Keratinocyte (primary cell): Measurements from ENCODE around the gene TDP2. TPM values are rescaled to one million over a fixed set of nuclear protein-coding genes. Genes with fewer than 3 reads are reported as not detected.

Experiments used
- DNase-seq: peaks from one replicate; pipeline ENCODE4 v3.0.0-alpha.2; 2011; ENCODE audit warnings: low read depth, missing footprints, low spot score
- FAIRE-seq: peaks from 2 replicates; lab custom pipeline; 2011; peaks lifted over from hg19 to GRCh38; lab: Jason Lieb, UNC
- H2AFZ ChIP-seq: 2 replicates; pipeline ENCODE4 v1.6.0; 2012; ENCODE audit warnings: low read length, control low read depth, inconsistent platforms; ENCODE audit not compliant: control insufficient read depth
- H3K27ac ChIP-seq: 2 replicates; pipeline ENCODE4 v1.5.1; 2011; ENCODE audit warnings: low read length; ENCODE audit not compliant: control insufficient read depth, insufficient read depth
- H3K27me3 ChIP-seq: 3 replicates; pipeline ENCODE4 v1.6.0; 2011; ENCODE audit warnings: low read length; ENCODE audit not compliant: control insufficient read depth, insufficient read depth; ENCODE audit errors: extremely low read depth
- H3K36me3 ChIP-seq, 2 experiments: 2 replicates in 1 of 2; 3 replicates in 1 of 2; pipeline ENCODE4 v1.5.1; 2011; ENCODE audit warnings: low read length in 2 of 2, mild to moderate bottlenecking in 1 of 2; ENCODE audit not compliant: control insufficient read depth in 2 of 2, insufficient read depth in 2 of 2; ENCODE audit errors: extremely low read depth in 1 of 2
- H3K4me1 ChIP-seq: 3 replicates; pipeline ENCODE4 v1.5.1; 2011; ENCODE audit warnings: low read length; ENCODE audit not compliant: control insufficient read depth, insufficient read depth; ENCODE audit errors: extremely low read depth
- H3K4me2 ChIP-seq: 3 replicates; pipeline ENCODE4 v1.6.0; 2011; ENCODE audit warnings: low read depth, low read length; ENCODE audit not compliant: control insufficient read depth, insufficient read depth; ENCODE audit errors: extremely low read depth
- H3K4me3 ChIP-seq, 3 experiments: fragments of 200-600 bp in 1 of 3; sonication (generic) in 1 of 3; 2 replicates in 2 of 3; 3 replicates in 1 of 3; pipeline ENCODE4 v1.5.1; 2011 to 2016; ENCODE audit warnings: low read length in 3 of 3, mild to moderate bottlenecking in 3 of 3, control low read depth in 2 of 3, inconsistent platforms in 1 of 3, low read depth in 1 of 3, mixed read lengths in 1 of 3, mixed run types in 1 of 3, moderate library complexity in 1 of 3; ENCODE audit not compliant: control insufficient read depth in 2 of 3, insufficient read depth in 2 of 3; ENCODE audit errors: extremely low read depth in 1 of 3
- H3K79me2 ChIP-seq: 2 replicates; pipeline ENCODE4 v1.6.0; 2012; ENCODE audit warnings: low read length; ENCODE audit not compliant: control insufficient read depth, insufficient read depth
- H3K9ac ChIP-seq: 3 replicates; pipeline ENCODE4 v1.6.0; 2011; ENCODE audit warnings: low read length; ENCODE audit not compliant: control insufficient read depth, insufficient read depth; ENCODE audit errors: extremely low read depth
- H3K9me1 ChIP-seq: 3 replicates; pipeline ENCODE4 v1.6.0; 2011; ENCODE audit warnings: low read length; ENCODE audit not compliant: control insufficient read depth, insufficient read depth; ENCODE audit errors: extremely low read depth
- H3K9me3 ChIP-seq: 2 replicates; pipeline ENCODE4 v1.5.1; 2012; ENCODE audit warnings: low read depth, low read length; ENCODE audit not compliant: control insufficient read depth
- H4K20me1 ChIP-seq: 3 replicates; pipeline ENCODE4 v1.6.0; 2011; ENCODE audit warnings: low read length; ENCODE audit not compliant: control insufficient read depth, insufficient read depth; ENCODE audit errors: extremely low read depth
- CTCF ChIP-seq, 3 experiments: IDR thresholded peaks in 1 of 3; conservative IDR thresholded peaks in 1 of 3; optimal IDR thresholded peaks in 1 of 3; 2 replicates in 2 of 3; 3 replicates in 1 of 3; pipeline versions ENCODE3 to v1.5.1; 2011; ENCODE audit warnings: low read length in 3 of 3, mild to moderate bottlenecking in 3 of 3, moderate library complexity in 2 of 3, control low read depth in 1 of 3, inconsistent platforms in 1 of 3; ENCODE audit not compliant: insufficient read depth in 2 of 3; ENCODE audit errors: extremely low read depth in 1 of 3
- EZH2 ChIP-seq: IDR thresholded peaks from one replicate; pipeline ENCODE4 v1.6.1; 2012; ENCODE audit warnings: inconsistent platforms, mild to moderate bottlenecking, low read length, moderate library complexity
- dilution Hi-C: fragments of 300-500 bp; cut with MboI; formaldehyde crosslinking; loops from one replicate; pipeline ENCODE4 v1.7.0; 2020; ENCODE audit warnings: low sequenced_read_pairs; ENCODE audit not compliant: extremely low pct_ligation_motif_present
- polyA plus RNA-seq, 5 experiments: library from polyadenylated mRNA; depleted of rRNA in 3 of 5; stranded (reverse) in 3 of 5; stranded (forward) in 1 of 5; unstranded in 1 of 5; fragments of >200 nt; gene quantifications; 1 replicate in 1 of 5; 2 replicates in 3 of 5; 3 replicates in 1 of 5; pipeline versions ENCODE4 v1.2.1 to v1.2.3, GENCODE V29; 2011 to 2012; ENCODE audit warnings: missing spikeins in 2 of 5, low read depth in 1 of 5, low replicate concordance in 1 of 5

Gene TDP2
- polyA plus RNA-seq, 1 donor (not counting 4 experiments of a cell fraction or from before 2014, with no cell fraction given) = 39.8 TPM

- dilution Hi-C loops = no loop called here
These were observed 17.0 kb downstream of the TDP2 start for GRCh38 chr6:24649691-24650090.

GRCh38 chr6:24648276-24648675 is 18.4 kb downstream of the TDP2 start:
- no peaks in the 10 kb centered on the region for H3K79me2 ChIP-seq
- no peak for FAIRE-seq
- H3K9me1 ChIP-seq = no peaks in the 10 kb centered on the region
- H4K20me1 ChIP-seq = peaks cover 3% of the 10 kb centered on the region
- DNase-seq = no peak
- no peak overlapping the region for H3K4me3 ChIP-seq
- H3K9ac ChIP-seq = no peak overlapping the region
- TF ChIP-seq EZH2 = no peak
- peaks cover 3 to 12% of the 10 kb centered on the region in 2 experiments for H3K36me3 ChIP-seq
- H3K9me3 ChIP-seq = no peaks in the 10 kb centered on the region
- no peak overlapping the region for H3K27ac ChIP-seq
- H3K4me1 ChIP-seq = peaks cover 18% of the 10 kb centered on the region
- no peak overlapping the region for H3K4me2 ChIP-seq
- dilution Hi-C loops = no loop called here
- H3K27me3 ChIP-seq = peaks cover 5% of the 10 kb centered on the region
- H2AFZ ChIP-seq = no peak overlapping the region

More at GRCh38 chr6:24649691-24650090, 17.0 kb downstream of the TDP2 start:
- peaks cover 7 to 19% of the 10 kb centered on the region in 2 experiments for H3K36me3 ChIP-seq
- DNase-seq = no peak
- TF ChIP-seq CTCF (optimal IDR thresholded peaks at IDR 0.05 in 1 of 3, IDR thresholded peaks at IDR 0.05 in 1 of 3, conservative IDR thresholded peaks at IDR 0.05 in 1 of 3; ENCODE audit: extremely low read depth in 1 of 3, insufficient read depth in 2 of 3, low read length in 3 of 3) = no peak
- TF ChIP-seq EZH2 = no peak
- H3K4me3 ChIP-seq = no peak overlapping the region
- H2AFZ ChIP-seq = no peak overlapping the region
- no peak overlapping the region for H3K9ac ChIP-seq
- no peak overlapping the region for H3K4me2 ChIP-seq
- H3K4me1 ChIP-seq = peaks cover 18% of the 10 kb centered on the region
- no peak overlapping the region for H3K27ac ChIP-seq
- no peaks in the 10 kb centered on the region for H3K9me1 ChIP-seq
- no peaks in the 10 kb centered on the region for H3K27me3 ChIP-seq
- no peak for FAIRE-seq
- H3K9me3 ChIP-seq = no peaks in the 10 kb centered on the region
- no peaks in the 10 kb centered on the region for H3K79me2 ChIP-seq
- peaks cover 3% of the 10 kb centered on the region for H4K20me1 ChIP-seq

GRCh38 chr6:24646771-24647170 is 19.9 kb downstream of the TDP2 start:
- H3K36me3 ChIP-seq = no peaks in the 10 kb centered on the region
- H3K27me3 ChIP-seq = peaks cover 5% of the 10 kb centered on the region
- peak overlapping the region; percentile 49 for H3K27ac ChIP-seq
- H3K9ac ChIP-seq = no peak overlapping the region
- H3K4me3 ChIP-seq = peak overlapping the region in 2 of 3 experiments; percentile 63 to 73
- dilution Hi-C loops = no loop called here
- no peak overlapping the region for H2AFZ ChIP-seq
- H3K4me2 ChIP-seq = peak overlapping the region; percentile 83
- DNase-seq (peak; percentile 28), FAIRE-seq (peak; percentile 79)
- H3K9me1 ChIP-seq = no peaks in the 10 kb centered on the region
- no peak for TF ChIP-seq CTCF (optimal IDR thresholded peaks at IDR 0.05 in 1 of 3, IDR thresholded peaks at IDR 0.05 in 1 of 3, conservative IDR thresholded peaks at IDR 0.05 in 1 of 3; ENCODE audit: extremely low read depth in 1 of 3, insufficient read depth in 2 of 3, low read length in 3 of 3)
- no peak for TF ChIP-seq EZH2
- H3K79me2 ChIP-seq = no peaks in the 10 kb centered on the region
- H3K9me3 ChIP-seq = no peaks in the 10 kb centered on the region
- peaks cover 3% of the 10 kb centered on the region for H4K20me1 ChIP-seq
- peaks cover 18% of the 10 kb centered on the region for H3K4me1 ChIP-seq
